ENCODE results near the gene PRKN. TPM values are rescaled to one million over a fixed set of nuclear protein-coding genes. Genes with fewer than 3 reads are reported as not detected.

The PRKN gene
- total RNA-seq, 1 donor from 2014 or later: 0.93 TPM

DNA sequence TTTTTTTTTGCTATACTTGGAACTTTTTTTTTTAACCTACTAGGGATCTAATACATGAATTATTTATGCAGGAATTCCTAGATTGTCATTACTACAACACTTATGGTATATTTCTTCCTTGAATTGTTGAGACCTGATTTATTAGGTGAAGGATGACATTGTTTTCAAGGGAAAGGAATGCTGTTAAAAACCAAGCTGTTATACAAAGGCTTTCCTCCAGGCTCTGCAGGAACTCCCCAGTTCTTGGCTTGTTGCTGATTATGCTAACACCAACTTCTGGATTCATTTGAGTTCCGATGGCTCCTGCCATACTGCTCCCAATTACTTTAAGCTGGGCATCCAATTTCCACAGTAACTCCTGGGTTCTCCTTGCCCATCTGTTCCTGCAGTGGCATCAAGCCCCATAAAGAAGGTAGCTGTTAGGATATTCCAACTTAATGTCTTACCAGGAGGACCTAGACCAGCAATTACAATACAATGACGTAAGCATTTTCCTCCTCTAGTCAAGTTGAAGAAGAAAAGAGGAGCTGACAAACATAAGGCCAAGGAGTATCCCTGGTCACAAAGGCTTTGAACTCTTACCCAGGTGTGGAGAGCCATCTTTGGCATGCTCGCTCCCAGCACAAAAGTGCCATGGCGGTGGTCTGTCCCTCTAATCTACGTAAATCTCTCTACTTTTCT, 1237.8 kb downstream of the PRKN start:
- no peak for DNase-seq (ENCODE audit: extremely low read depth, low read depth, low spot score)

DNA sequence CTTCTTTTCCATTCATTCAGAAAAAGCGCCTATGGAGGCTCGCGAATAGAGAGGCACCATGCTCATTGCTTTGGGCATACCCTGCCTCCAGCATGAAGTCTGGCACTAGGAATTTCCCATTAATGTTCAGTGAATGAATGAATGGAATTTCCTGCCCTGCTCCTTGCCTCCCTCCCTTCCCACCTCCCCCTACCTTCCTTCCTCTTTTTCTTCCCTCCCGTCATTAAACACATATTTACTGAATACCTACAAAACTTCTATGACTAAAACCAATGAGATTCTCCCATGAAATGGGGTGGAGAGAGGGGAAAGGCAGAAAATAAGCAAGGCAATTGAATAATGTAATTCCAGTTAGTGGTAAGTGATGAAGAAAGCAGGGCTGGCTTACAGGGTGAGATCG, 1239.9 kb downstream of the PRKN start:
- DNase-seq (ENCODE audit: extremely low read depth, low read depth, low spot score): no peak

DNA sequence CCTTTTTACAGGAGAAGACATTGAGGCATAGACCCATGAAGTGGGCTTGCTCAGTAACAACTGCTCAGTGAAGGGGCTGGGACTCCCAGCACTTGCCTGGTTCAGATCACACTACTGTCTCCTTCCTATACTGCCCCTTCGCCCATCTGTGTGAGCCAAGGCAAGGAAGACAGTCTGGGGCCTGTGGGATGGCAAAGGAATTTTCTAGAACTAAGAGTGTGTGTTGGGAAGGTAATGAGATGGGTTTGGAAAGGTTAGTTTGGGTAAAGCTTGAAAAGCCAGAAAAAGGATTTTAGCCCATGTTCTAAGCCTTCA, 1240.4 kb downstream of the PRKN start:
- DNase-seq (ENCODE audit: extremely low read depth, low read depth, low spot score): no peak

DNA sequence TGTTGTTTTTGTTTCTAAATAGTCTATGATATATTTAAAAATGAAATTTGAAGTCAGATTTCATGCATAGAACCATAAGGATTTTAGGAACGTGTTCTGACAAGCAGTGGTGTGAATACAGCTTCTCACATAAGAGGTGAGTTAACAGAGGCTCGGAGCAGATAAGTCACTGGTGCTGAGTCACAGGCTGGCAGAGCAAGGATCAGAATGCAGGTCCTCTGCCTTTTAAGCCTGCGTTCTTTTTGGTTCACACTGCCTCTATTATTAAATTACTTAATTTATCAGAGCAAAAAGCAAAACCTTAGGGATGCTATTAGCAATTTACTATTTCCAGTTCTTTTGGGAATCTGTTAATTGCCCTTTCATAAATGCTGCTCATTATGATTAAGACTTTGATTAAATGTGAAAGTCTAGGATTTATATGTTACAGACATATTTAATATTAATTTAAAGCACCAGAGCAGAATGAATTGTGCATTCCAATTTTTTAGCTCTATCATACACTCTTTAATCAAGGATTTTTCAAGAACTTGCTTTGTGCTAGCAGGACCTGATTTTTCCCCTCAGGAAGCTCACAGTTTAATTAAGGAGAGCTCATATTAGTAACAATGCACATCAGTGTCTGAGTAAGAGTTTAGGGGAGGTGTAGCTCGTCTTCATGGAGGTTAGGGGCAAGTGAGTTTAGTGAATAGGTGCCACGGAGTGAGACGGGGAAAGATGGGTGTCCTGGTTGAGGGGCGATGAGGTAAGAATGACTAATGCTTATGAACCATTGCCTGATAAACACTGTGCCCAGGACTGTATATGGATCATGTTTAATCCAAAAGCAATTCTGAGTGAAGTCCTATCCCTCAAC, 1241.0 kb downstream of the PRKN start:
- no peak for DNase-seq (ENCODE audit: extremely low read depth, low read depth, low spot score)

DNA sequence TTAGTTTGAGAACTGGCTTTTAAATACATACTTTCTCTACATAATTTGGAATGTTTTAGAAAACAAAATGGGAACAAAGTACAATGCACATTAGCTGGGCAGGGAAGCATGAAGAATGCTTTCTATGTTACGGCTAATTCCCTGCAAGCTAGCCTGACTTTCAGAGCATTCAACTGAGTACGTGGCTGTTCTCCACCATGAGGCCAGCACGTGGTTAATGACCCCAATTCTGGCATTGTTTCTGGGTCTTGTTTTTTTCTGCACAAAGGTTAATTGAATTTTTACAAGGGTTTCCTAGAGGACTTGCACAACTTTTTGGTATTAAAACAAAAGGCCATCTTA, 1245.1 kb downstream of the PRKN start:
- DNase-seq (ENCODE audit: extremely low read depth, low read depth, low spot score): no peak

DNA sequence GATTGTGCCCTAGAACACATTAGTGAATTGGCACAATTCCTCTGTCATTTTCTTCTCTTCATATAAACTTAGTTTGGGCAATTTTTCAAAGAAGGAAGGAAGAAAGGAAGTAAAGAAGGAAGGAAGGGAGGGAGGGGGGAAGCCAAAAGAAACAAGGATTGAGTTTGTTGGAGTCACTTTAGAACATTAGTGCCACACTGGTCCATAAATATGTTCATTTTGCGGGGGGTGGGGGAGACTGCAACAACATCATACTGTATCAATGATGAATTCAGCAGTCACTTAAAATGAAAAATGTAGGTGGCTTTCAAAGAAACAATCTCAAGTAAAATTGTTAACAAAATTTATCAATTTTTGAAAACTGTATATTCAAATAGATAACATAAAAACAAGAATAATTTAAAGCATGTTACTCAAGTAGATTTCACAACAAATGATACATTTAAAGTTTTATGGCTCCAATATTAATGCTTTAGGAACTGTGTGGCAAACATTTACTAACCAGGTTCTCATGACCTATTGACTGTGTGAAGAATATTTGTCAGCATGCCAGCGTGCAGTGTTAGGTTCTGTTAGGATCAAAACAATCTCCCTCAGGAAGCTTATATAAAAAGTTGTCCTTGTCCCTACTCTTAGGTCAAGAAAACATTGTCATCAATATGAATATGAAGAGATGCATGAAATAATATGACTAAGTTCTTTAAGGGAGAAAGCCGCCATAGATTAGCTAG, 1245.6 kb downstream of the PRKN start:
- no peak for DNase-seq (ENCODE audit: extremely low read depth, low read depth, low spot score)

DNA sequence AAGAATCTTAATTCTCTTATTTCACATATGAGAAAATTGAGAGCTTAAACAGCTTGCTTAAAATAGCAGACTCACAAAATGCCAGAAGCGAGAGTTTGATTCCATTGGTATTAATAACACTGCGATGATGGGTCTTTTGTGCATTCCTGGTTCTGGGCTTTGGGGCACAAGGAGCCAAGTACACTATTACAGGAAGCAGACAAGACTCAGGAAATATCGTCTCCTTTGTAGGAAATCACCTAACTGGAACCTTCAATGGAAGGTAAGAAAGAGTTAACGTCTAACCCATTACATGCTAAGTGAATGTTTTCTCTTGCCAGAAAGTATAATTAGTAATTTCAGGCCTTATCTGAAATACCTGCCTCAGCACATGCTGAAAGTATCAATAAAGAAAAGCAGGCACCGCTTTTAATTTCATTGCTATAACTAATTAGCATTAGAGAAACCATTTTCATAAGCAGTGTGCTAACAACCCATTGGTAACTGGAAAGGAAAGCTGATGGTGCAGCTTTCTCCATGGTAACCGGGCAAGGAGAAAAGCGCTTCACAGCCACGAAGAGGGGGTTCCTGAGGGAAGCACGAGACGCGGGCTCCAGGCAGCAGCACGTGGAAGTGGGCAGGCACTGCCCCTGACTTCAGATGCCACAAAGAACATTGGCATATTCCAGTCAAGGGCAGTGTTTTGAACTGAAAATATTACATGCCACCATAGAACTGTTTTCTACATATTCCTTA, 1247.0 kb downstream of the PRKN start:
- DNase-seq (ENCODE audit: extremely low read depth, low read depth, low spot score): no peak

DNA sequence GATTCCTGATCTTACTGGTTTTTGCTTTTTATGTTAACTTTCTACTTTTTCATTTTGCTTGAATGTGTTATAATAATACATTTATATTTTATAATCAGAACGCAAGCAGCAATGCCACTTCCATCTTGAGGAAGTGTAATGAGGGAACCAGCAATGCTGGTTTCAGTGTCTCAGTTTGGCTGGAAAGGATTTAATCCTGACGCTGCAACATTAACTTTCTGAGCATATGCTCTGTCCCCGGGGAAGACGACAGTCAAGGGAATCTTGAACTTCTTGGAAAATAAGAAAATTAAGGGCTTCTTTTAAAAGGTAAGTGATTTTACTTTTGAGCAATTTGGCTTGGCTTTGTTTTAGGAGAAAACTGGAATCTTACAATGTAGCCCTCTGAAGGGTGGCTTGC, 1248.2 kb downstream of the PRKN start:
- no peak for DNase-seq (ENCODE audit: extremely low read depth, low read depth, low spot score)

DNA sequence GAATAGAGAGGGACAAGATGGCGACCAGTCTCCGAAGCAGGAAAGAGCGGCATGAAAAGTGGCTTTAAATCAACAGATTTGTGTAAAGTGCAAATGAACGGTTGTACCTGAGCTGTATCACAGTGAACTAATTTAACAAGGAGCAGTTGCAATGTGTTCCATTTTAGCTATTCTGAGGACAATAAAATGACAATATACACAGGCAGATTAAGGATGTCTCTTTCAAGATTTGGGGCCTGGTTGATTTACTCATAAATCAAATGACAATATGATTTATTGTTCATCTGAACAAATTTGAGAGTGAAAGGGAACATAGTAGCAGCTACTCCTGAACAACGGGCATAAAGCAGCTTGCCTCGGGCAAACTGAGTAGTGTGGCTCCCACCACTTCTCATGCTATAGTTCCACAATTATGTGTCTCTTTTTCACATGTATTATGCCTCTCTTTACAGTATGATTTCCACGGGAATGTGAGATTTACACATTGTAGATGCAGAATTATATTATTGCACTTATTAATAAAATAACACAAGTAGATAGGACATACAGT, 1249.6 kb downstream of the PRKN start:
- DNase-seq (ENCODE audit: extremely low read depth, low read depth, low spot score): no peak

DNA sequence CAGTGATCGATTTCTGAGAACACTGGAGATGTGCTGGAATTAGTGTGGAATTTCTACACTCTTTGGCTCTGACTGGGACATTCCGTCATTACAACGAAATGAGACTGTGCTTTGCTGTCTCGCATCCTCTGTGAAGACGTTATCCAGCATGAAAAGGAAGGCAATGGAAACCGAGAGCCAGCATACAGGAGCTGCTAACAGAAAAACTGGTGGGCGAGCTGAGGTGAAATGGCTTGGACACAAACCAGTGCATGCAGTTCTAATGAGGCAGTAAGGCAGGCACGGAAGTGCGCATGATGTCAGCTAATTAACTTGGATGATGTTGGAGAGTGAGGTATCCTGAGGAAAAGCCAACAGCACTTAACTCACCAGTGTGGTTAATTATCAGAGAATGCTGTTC, 1250.9 kb downstream of the PRKN start:
- no peak for DNase-seq (ENCODE audit: extremely low read depth, low read depth, low spot score)

DNA sequence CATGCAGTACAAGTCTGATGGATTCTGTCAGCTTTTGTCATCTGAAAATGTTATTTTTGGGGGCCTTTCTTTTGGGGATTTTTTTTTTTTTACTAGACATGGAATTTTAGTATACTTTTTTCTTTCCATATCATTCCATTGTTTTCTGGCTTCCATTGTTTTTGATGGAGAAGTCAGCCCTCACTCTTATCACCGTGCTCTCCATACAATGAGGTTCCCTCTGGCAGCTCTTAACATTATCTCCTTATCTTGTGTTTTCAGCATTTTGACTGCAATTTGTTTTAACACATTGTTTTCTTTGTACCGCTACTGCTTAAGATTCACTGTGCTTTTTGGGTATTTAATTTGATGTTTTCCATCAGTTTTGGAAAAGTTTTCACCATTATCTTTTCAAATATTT, 1262.2 kb downstream of the PRKN start:
- DNase-seq (ENCODE audit: extremely low read depth, low read depth, low spot score): no peak

DNA sequence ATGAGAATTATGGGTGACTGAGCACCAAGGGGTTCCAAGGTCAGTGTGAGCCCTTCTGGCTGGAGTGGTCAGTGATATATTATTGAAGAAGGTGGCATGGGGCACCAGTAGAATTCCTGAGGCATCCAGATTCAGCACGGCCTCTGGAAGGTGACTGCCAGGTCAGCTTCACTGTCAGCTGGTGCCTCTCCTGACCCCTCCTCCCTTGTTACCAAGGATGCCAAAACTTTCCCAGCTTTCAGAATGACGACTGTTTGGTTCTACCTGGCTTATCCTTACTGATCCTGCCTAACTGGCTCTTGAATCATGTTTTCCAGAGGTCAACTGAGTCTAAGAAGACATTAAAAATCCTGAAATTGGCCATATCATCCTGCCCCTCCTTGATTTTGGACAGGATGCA, 1264.5 kb downstream of the PRKN start:
- DNase-seq (ENCODE audit: extremely low read depth, low read depth, low spot score): no peak

DNA sequence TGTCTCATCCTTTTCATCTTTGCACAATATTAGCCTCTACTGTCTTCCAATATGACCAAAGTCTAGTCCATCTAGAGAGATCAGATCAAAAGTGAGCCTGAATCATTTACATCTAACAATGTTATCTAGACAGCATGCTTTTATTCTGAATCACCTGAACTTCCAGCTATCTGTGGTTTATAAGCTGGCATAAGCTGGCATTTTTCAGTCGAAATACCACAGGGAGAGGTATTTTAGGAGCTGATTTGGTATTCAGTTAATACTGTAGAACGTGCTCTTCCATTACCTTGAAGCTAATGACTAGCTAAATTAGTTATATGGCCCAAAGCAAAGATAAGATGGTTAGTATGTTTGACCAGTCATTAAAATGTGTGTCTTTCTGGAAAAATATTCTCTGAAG, 1265.4 kb downstream of the PRKN start:
- no peak for DNase-seq (ENCODE audit: extremely low read depth, low read depth, low spot score)

DNA sequence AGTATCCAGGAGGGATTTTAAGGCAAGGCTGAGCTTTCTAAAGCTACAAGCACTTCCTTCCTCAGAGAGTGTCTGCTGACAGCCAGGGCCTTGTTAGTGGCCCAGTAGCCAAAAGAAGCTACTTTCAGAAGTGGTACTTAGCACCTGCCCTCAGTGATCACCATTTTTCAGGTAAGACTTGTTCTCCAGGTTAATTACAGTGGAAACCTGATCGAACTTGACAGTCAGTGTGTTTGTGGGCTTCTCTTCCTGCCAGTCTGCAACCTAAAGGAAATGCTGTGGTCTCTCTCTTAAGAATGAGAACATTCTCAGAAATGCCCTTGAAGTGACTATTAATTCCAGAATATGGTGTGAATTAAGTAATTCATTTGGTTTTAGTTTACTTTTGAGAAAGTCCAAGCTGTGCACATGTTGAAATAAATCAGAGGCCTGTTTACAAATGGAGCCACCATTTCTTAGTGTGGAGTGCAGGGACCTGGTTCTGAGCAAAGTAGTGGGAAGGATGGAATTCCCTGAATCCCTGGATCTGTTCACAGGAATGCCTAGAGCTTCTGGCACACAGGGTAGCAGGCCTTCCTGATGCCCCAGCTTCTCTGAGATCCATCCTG, 1268.5 kb downstream of the PRKN start:
- no peak for DNase-seq (ENCODE audit: extremely low read depth, low read depth, low spot score)

DNA sequence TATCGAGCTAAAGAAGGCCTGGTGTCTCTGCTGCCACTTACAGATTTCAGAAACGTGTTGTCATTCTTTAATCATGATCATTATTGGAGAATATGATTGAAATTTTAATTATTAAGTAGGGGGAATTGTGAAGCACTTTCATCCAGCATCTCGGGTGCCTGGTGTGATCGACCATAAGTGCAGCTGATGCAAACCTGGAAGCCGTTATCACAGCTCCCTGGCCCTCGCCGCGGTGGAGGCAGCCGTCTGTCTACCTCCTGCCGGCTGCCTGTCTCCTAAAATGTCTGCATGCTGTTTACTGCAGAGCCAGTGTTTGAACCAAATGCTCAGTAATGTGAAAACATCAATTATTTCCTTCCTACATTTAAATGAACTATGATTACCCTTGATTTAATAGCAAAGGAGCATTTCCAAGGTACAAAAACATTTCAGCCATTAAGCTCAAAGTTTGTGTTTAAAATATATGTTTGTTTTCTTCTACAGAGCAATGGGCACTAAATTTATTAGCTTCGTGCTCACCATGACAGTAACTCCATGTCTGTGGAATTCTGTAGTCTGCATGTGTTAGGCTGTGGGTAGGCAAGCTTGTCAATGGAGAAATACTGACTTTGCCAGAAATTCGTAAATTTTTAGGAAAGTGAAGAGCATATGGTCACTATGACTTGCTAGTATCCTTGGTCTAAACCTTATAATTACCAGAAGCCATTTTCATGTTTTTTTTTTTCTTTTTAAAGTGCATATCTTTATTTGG, 1269.2 kb downstream of the PRKN start:
- DNase-seq (ENCODE audit: extremely low read depth, low read depth, low spot score): no peak

DNA sequence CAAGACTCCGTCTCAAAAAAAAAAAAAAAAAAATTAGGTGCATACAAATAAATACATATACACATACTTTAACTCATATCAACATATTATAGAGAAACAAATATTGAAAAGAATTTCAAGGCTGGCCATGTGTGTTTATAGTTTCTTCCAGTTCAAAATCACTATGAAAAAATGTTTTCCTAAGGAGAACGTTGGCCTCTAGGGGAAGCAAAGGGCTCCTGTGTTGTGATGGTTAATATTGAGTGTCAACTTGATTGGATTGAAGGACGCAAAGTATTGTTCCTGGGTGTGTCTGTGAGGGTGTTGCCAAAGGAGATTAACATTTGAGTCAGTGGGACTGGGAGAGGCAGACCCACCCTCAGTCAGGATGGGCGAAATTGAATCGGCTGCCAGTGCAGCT, 1271.7 kb downstream of the PRKN start:
- DNase-seq (ENCODE audit: extremely low read depth, low read depth, low spot score): no peak

DNA sequence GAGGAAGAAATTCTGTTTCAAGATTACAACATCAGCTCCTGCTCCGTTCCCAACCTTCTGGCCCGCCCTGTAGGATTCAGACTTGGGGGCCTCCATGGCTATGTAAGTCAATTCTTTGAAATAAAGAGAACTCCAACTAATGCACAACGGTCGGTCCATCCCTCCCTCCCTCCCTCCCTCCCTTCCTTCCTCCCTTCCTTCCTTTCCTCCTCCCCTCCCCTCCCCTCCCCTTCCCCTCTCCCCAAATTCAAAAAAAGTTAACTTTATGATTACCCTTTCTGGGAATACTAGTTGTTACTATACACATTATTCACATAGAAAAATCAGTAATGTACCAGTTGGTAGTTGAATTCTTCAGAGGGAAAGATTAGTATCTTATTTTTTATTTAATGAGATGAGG, 1274.0 kb downstream of the PRKN start:
- no peak for DNase-seq (ENCODE audit: extremely low read depth, low read depth, low spot score)

DNA sequence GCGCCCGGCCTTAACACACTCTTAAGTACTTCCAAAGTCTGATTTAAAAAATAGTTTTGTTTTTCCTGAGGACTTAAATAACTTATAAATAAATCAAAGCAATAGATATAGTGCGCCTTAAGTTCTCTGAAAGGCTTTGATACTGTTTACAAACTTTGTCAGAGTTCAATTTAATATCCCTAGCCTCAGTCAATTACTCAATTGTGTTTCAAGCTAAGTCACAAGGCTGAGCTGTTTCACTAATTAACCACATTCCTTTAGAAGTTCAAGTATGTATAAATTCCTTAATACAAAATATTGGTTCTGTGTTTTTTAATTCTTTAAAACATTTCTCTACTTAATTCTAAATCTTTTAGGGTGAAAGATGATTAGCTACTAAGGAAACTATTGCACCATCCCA, 1275.3 kb downstream of the PRKN start:
- no peak for DNase-seq (ENCODE audit: extremely low read depth, low read depth, low spot score)

DNA sequence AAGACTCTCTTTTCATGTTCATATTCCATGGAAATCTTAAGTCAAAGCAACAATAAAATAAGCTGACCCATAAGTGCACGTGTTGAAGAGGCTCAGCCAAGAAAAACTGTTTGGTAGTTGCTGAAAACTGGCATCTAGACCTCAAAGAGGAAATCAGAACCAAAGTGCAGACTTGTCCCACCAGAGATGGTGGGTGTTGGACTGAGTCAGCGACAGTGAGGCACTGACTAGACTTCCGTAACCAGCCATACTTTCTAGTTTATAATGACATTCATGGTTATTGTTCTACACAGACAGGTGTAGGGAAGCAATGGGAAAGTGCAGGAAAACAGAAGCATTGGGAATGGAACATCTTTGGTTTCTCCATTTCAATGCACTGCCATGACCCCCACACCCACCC, 1278.0 kb downstream of the PRKN start:
- no peak for DNase-seq (ENCODE audit: extremely low read depth, low read depth, low spot score)

DNA sequence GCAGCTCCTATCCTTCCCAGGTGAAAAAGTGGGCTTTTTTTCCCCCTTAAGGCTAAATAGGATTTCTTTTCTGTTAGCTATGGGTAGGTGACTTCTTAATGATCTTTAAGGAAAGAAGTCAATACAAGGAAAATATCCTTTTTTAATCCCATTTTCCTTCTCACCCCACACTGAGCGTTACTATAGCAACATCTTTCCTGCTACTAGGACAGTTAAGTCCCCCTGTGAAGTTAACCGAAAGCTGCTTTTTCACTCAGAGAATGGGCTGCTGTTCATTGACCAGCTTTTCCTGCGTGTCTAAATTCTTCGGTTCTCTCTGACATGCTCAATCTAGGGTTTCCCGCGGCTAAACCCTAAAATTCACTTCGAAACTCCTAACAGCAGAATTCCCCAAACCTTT, 1280.6 kb downstream of the PRKN start:
- no peak for DNase-seq (ENCODE audit: extremely low read depth, low read depth, low spot score)

All from glomerular endothelial cell (primary cell).